ENCODE measurements around the gene PRR22.

Gene PRR22

DNA sequence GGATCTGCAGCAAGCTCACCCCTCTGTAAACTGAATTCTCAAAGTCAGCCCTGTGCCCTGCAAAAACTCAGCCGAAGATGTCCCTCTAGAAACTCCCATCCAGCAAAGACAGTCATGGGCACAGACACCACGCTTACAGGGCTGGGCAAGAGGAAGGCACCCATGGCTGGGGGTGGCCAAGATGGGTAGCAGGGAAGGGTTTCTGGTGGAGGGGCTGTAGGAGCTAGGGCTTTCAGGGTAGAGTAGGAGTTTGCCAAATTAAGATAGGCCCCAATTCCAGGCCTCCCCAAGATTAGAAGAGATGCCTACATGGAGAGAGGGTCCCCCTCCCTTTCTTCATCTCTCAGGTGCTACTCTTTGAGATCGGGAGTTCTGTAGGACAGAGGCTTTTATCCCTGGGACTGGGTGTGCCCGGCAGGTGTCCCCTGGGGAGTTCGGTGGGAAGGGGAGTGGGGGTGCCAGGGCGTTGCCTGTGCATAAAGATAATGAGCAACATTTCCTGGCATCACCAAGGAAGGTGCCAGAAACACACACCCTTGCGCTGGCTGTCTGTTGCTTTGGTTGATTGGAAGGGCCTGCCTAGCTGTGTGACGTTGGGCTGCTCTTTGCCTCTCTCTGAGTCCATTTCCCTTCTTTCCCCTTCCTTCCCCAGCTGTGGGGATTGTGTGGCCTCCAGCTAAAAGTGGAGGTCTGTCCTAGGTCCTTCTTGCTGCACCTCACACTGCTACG, 29.7 kb upstream of the PRR22 start:
- DNase-seq = no peak

DNA sequence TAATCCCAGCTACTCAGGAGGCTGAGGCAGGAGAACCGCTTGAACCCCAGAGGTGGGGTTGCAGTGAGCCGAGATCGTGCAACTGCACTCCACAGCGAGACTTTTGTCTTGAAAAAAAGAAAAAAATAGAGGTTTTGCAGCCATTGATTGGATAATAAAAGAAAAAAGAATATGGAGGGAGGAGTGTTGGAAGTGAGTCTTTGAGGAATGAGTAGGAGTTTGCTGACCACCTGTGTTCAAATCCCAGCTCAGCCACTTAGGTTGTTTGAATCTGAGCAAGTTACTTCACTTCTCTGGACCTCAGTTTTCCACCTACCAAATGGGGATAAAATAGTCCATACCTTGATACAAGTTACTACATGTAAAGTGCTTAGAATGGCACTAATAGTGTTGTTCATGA, 26.6 kb upstream of the PRR22 start:
- DNase-seq = no peak

DNA sequence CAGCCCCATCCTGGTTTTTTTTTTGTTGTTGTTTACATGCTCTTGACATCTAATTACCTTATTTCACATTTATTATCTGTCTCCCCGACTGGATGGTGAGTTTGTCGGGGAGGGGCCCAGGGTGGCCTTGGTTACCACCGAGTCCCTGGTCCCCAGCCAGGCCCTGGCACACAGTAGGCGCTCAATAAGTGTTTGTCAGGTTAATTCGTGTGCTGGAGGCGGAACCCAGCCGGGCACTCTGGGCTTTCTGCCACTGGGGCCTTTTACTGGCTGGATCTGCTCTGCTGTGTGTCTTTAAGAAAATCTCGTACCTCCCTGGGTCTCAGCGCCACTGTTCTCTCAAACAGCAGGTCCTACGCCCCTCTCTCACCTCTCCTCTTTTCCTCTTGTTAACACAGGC, 24.9 kb upstream of the PRR22 start:
- DNase-seq = no peak

DNA sequence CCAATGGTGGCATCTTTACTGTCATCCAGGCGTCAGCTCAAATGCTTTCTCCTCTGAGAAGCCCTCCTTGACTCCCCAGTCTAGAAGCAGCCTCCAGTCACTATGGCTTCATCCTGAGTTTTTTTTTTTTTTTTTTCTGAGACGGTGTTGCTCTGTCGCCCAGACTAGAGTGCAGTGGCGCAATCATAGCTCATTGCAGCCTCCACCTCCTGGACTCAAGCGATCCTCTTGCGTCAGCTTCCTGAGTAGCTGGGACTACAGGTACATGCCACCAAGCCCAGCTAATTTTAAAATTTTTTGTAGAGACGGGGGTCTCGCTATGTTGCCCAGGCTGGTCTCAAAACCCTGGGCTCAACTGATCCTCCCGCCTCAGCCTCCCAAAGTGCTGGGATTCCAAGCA, 24.5 kb upstream of the PRR22 start:
- DNase-seq = no peak

DNA sequence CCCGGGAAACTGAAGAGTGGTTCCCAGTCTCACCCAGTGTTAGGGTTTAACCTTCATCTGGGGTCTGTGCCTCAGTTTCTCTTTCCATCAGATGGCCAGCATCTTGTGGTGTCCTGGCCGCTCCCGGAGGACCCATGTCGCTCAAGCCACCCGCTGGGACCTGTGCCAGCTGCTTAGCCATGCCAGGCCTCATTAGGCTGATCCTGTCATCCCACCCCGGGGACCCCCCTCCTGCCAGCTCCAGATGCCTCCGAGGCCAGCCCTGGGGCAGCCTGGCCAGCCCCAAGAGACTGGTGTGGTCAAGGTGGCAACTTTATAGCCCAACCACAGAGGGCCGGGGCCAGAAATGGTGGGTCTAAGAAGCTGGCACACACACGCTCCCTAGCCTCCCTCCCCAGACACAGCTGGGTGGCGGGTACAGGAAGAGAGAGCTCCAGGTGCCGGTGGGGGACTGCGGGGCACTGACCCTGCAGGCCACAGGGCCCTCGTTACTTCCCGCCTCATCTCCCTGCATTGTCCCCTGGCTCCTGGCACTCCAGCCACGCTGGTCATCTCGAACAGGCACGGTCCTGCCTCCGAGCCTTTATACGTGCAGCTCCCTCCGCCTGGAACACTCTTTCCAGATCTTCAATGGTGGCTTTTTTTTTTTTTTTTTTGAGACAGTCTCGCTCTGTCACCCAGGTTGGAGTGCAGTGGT, 23.7 kb upstream of the PRR22 start:
- DNase-seq = no peak

DNA sequence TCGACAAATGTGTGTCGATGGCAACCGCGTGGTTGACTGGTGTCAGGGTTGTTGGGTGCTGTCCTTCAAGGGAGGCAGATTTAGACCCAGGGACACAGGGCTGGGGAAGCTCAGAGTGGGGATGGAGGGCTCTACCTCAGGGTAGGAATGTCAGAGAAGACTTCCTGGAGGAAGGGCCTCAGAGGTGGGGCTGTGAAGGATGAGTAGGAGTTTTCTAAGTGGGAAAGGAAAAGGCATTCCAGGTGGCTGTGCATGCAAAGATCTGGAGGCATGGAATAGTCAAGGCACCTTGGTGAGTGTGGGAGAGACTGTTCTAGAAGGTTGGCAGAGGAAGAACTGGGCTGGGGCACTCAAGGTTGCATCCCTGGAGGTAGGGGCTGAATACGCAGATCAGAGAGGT, 22.4 kb upstream of the PRR22 start:
- no peak for DNase-seq

DNA sequence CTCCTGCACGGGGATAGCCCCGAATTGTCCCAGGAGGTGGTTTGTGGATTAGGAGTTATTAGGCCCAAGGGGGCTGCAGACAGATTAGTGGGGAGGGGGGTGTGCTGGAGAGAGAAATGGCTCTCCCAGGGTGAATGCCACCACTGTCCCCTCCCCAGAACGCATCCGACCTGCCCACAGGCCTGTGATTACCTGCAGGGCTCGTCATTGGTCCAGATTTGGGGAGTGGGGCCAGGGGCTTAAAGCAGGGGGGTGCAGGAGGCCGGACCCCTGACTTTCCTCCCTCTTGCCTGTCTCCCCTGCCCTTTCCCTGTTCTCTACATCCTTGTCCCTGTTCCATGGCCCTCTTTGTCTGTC, 21.6 kb upstream of the PRR22 start:
- no peak for DNase-seq

DNA sequence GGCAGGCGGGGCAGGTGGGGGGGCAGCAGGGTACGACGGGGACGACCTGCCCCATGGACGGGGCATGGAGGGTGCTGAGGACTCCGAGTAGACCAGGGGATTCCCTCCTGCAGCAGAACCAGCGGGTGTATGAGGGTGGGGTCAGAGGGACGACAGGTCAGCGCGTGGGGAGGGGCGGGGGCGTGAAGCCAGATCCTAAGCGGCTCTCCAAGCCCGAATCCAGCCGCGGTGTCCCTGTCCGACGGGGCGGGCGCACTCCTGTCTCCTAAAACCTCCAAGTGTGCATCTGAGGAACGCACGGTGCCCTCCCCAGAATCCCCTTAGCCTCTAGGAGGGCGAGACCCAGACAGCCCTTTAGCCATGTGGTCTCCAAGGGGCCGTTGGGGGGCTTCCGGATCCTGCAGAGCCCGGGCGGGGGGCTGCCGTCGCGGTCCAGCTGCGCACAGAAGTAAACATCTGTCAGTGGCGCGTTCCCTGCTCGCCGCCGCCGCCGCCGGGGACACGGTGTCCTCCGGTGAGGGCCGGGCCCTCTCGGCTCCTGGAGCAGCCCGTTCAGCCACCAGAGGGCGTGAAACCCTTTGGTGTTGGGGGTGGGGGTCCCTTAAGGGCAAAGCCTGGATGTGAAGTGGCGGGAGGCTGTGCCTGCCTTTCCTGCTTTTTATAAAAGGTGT, 21.1 kb upstream of the PRR22 start:
- peak; percentile 78 for DNase-seq

DNA sequence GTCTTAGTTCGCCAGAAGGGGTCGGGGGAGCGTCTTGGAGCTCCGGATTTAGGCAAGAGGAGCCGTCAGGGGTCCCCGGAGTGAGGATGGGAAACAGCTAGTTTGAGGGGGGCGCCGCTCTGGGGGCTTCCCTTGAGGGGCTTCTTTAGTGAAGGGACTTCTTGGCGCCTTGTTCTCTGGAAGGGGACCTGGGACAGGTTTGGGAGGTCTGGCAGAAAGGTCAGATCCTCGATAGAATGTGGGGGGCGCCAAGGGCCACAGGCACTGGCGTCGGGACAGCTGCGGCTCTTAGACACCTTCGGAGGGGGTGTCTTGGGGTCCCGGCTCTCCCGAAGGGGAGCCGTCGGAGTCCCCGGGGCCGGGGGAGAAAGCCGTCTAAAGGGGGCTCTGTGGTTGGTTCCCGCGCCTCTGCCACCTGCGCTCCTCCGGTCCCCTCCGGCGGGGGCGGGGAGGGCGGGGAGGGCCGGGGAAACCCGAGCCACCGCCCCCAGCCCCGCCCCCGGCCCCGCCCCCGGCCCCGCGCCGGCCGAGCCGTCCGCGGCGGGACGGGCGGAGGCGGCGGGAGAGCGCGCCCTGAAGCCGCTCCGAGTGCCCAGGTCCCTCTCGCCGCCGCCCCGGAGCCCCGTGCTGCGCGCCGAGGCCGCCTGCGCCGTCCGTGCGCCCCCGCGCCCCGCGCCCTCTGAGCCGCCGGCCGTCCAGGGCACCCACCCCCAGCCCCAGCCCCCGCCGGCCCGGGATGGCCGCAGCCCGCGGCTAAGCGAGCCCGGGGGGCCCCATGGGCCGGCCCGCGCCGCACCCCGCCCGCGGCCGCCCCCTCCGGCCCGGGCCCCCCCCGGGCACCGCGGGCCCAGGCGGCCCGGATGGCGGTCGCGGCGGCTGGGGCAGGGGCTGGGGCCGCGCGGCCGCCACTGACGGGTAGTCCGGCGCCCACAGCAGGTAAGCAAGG, 20.2 kb upstream of the PRR22 start, which contains the start of gene NRTN:
Gene NRTN (plus strand): TSS at position 552 of the 946 bp plus-strand sequence. CDS start 19,099 bp downstream, outside the sequence.
- DNase-seq = peak; percentile 59

DNA sequence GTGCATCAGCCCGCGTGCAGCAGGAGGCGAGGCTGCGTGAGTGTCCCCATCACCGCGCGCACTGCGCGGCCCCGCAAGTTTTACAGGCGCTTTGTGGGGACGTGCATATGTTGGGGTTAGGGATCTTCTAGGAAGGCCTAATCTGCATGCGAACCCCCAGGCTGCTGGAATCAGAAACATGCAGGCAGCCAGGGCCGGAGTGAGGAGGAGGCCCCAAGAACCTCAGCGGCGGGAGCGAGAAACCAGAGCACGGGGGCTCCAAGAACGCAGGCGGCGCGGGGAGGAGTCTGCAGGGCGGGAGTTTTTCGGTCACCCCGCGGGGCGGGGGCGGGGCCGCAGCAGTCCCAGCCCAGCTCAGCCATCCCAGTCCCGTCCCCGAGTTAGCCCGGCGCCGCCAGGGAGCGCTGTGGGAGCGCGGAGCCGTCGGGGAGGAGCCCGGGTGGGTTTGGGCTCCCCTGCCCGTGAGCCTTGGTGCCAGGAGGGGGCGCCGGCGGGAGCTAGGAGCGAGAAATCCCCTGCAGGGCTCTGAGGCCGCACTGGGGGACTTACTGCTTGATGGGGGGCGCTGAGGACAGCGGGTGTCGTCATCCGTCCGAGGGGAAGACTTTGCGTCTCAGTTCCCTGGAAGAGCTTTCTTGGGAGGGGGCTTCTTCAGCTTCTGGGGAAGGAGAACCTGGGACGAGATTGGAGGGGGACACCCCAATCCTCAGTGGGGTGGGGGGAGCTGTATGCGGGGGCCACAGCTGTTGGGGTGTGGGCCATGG, 19.4 kb upstream of the PRR22 start:
- peak; percentile 88 for DNase-seq

DNA sequence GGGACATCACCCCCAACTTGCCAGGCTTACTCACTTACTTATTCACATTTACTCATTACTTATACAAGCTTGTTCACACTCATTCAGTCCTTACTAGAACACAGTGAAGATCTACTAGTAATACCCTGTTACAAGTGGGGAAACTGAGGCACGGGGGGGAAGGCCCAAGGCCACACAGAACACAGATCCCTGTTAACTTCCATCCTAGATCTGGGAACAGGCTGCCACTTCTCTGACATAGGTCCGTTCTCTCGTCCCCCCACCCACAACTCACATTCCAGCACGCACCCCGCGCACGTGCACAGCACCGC, 18.9 kb upstream of the PRR22 start:
- no peak for DNase-seq

DNA sequence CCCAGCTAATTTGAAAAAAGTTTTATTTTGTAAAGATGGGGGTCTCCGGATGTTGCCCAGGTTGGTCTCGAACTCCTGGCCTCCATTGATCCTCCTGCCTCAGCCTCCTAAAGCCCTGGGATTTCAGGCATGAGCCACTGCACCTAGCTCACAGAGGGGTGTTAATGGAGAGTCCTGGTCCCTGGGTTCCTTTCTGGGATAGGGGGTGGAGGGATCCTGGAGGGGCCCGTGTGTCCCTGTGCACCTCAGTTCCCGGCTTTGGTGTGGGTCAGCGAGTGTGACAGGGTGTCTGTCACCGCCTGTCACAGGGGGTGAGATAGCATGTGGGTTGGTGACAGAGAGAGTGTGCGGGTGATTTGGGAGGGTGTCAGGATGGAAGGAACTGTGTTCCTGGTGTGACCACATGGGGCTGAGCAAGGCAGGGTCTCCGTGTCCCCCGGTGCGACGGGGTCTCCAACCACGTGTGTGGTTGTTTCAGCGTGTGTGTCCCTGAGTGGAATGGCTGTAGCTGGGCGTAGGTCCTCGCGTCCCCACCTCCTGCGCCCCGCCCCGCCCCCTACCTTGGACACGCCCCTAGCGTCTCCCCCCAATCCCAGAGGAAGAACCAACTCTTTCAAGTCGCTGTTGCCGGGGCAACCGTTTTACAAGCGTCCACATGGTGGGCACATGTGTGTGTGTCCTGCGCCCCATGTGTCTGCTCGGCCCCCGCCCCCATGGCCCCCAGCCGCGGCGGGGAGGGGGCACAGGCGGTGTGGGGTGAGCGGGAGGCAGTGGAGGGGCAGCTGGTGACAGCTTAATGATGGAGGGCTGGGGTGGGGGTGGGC, 17.5 kb upstream of the PRR22 start:
- no peak for DNase-seq

DNA sequence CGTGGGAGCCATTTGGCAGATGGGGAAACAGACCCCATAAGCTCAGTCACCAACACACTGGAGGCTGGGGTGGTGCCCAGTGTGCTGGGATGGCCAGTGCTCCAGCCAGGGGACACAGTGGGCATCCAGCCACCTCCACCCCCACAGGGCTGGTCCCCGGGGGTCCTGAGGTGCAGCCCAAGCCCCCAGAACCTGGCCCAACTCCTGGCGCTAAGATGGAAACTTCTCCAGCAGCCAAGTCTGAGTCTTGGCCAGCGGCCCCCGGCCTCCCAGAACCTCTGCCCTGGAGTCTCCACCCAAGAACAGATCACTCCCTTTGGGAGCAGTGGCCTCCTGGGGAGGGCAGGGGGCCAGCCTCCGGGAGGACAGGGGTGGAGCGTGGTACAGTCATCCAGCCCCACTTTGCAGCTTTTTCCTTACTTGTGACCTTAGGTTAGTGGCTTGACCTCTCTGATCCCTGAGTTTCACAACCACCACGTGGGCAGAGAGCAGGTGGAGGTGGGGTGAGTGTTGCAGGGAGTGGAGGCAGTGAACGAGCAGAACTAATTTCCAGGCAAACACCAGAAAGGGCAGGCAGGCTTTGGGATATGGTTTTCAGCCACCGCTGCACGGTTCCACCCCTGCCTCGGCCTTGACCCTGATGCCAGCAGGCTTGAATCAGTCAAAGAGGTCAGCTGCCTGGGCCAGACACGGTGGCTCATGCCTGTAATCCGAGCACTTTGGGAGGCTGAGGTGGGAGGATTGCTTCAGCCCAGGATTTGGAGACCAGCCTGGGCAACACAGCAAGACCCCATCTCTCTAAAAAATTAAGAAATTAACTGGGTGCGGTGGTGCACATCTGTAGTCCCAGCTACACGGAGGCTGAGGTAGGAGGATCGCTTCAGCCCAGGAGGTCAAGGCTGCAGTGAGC, 16.1 kb upstream of the PRR22 start:
- no peak for DNase-seq

DNA sequence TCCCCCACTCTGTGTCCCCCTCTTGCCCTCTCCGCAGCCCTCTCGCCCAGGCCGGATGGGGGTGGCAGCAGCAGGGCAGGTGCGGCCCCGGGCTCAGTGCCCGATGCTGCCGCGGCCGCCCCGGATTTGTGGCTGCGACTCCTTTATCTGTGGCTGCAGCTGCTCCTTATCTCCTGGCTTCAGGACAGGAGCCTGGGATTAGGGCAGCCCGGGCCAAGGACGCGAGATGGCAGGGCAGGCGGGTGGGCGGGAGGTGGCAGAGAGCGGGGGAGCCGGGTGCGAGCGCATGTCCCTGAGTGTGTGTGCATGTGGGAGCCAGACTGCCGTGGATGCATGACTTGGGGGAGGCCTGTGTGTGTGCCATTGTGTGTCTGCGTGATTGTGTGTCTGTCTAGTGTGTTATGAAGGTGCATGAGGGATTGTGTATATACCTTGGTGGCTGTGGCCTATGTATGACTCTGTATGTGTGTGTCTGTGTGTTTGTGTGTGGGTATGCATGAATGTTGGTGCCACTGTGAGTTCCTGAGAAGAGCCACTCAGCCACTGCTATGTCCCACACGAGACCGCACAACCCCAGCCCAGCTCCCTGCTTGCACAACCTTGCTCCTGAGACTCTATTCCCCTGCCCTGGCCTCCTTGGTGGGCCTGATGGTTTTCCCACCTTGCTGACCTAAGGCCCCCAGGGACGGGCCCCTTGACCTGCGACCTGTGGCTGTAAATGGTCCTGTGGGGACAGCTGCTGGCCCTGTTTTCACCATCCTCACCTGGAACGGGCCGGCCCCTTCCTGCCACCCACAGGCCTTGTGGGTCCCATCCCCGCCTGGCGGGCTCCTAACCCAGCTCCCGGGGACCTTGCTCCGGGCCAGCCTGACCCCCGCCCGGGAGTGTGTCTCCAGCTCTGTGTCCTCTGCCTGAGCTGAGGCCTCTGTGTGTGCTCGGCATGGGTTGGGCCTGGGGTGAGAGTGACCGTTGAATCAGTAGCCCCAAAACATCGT, 15.0 kb upstream of the PRR22 start:
- DNase-seq = no peak

DNA sequence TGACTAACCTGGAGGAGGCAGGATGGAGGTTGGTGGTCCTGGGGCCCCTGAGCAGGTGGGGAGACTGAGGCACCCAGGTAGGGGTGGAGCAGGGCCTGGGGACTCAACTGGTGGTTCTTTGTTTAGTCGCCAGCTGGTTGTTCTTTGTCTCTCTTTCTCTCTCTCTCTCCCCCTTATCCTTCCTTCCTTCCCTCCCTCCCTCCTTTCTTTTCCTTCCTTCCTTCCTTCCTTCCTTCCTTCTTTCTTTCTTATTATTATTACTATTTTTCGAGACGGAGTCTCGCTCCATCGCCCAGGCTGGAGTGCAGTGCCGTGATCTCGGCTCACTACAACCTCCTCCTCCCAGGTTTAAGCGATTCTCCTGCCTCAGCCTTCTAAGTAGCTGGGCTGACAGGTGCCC, 13.7 kb upstream of the PRR22 start:
- DNase-seq = no peak

DNA sequence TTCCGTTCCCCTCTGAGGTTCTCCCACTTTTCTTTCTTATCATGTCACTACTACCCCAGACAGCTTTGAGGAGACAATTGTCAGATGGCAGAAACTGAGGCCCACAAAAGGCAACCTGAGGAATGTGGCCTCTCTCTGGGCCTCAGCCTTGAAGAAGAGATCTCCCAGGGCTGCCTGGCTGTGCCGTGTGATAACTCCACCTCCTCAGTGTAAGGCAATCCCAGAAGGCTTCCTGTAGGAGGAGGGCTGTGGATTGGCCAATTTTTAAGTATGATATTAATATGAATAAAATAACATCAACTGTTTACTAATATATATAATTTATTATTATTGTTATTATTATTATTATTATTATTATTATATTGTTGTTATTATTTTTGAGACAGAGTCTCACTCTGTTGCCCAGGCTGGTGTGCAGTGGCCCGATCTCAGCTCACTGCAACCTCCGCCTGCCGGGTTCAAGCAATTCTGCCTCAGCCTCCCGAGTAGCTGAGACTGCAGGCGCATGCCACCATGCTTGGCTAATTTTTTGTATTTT, 10.9 kb upstream of the PRR22 start:
- DNase-seq = no peak

DNA sequence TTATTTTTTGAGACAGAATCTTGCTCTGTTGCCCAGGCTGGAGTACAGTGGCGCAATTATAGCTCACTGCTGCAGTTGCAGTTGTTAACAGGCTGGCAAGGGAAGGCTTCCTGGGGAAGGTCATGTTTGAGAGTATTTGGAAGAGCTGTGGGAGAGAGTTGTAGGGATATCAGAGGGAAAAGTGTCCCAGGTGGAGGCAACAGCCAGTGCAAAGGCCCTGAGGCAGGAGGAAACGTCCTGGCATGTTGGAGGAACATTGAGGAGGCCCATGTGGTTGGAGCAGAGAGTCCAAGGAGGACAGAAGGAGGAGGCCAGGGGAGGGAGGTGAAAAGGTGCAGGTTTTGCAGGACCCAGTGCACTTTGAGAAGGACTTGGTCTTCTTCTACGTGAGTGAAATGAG, 8.6 kb upstream of the PRR22 start:
- no peak for DNase-seq

DNA sequence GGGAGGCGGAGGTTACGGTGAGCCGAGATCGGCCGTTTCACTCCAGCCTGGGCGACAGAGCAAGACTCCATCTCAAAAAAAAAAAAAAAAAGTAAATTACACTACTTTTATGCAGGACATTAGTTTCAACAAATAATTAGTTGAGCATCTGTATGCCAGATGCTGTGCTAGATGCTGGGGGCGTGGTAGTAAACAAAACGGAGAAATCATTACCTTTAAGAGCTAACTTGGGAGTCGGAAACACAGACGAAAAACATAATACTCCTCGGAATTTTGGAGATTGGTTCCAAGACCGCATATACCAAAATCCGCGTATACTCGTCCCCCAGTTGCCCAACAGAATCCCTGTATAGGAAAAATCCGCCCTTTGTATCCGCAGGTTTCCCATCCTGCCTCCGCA, 7.7 kb upstream of the PRR22 start:
- no peak for DNase-seq
